Left ventricle myocardium superior (tissue), 1 donor: ENCODE results near the gene POGZ. TPM values are rescaled to one million over a fixed set of nuclear protein-coding genes. Genes with fewer than 3 reads are reported as not detected.
"Not testable (repeated sequence)": the region's sequence is repeated elsewhere in the genome, so short reads cannot be mapped to it uniquely, and the experiment has no call there.

ENCODE experiments used
- ATAC-seq: fragments of 200-7000 bp; cut with Tn5 transposase; one replicate; pipeline ENCODE4 v1.9.1; 2020; ENCODE audit warnings: mild to moderate bottlenecking, moderate library complexity
- DNase-seq: peaks from one replicate; pipeline ENCODE4 v3.0.0-alpha.2; 2020
- intact Hi-C: fragments of 100-400 bp; cut with micrococcal nuclease; formaldehyde crosslinking; loops from one replicate; pipeline ENCODE4 v1.11.0; 2022
- total RNA-seq: library from RNA; stranded (reverse); fragmentation: NEBNext Ultra II Directional; extraction: Animal tissue kit (Norgen Biotek cat#: 25700); gene quantifications from one replicate; pipeline ENCODE4 v1.2.1, GENCODE V29; 2021
- donor health status: DM: no; HTN: yes; CAD: no; lungs with severe emphysema.

The POGZ gene
- total RNA-seq, 1 donor from 2014 or later = 46.1 TPM

- DNase-seq = no peak
- intact Hi-C loops = loop anchor here (10.0 kb wide), 1 partner anchor 46 kb away; the partner anchor contains the start of gene RFX5
Measured at GRCh38 chr1:151391079-151391563, 68.2 kb downstream of the POGZ start.

DNA sequence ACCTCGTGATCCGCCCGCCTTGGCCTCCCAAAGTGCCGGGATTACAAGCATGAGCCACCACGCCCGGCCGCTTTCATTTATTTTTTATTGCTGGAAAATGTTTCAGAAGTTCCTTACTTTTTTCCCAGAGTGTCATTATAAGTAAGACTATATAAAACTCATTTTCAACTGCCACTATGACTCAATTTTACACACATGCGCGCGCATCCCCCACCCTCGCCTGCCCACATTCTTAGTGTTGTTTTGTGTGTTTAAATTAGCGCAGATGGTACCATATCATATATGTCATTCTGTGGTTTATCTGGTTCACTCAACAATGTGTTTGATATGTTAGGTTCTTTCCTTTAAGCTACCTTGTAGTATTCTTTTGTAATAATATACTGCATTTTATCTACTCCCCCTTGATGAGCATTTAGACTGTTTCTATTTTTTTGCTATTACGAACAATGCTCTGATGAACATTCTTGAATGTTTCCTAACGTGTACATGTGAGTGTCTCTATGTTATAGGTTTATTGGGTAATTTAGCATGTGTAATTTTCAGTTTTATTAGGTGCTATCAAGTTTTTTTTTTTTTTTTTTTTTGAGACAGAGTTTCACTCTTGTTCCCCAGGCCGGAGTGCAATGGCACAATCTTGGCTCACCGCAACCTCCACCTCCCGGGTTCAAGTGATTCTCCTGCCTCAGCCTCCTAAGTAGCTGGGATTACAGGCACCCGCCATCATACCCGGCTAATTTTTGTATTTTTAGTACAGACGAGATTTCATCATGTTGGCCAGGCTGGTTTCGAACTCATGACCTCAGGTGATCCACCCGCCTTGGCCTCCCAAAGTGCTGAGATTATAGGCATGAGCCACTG lies 68.8 kb downstream of the POGZ start:
- not testable (repeated sequence) for ATAC-seq, DNase-seq
- intact Hi-C loops = loop anchor here (10.0 kb wide), 1 partner anchor 46 kb away; the partner anchor contains the start of gene RFX5

More at GRCh38 chr1:151391079-151391563, 68.2 kb downstream of the POGZ start:
- no peak for ATAC-seq

- intact Hi-C loops = no loop called here
- ATAC-seq (no peak), DNase-seq (no peak)
Measured at GRCh38 chr1:151386002-151386401, 73.3 kb downstream of the POGZ start.

DNA sequence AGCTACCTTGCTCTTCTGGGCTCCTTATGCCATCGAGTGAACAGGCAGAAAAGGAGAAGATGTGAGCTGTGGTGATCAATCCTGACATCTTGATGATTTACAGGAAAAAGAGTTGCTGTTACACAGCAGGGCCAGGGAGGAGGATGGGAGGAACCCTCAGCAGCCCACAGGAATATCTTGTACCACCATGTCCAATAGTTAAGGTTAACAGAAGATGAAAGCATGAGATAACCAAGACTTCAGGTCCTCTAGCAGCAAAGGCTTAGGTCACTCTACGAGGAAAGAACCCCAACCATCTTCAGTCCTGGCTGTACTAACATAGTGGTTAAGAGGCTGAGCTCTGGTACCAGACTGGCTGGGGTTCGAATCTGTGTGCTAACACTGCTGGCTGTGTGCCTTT lies 74.7 kb downstream of the POGZ start:
- ATAC-seq (no peak), DNase-seq (no peak)
- intact Hi-C loops = no loop called here

DNA sequence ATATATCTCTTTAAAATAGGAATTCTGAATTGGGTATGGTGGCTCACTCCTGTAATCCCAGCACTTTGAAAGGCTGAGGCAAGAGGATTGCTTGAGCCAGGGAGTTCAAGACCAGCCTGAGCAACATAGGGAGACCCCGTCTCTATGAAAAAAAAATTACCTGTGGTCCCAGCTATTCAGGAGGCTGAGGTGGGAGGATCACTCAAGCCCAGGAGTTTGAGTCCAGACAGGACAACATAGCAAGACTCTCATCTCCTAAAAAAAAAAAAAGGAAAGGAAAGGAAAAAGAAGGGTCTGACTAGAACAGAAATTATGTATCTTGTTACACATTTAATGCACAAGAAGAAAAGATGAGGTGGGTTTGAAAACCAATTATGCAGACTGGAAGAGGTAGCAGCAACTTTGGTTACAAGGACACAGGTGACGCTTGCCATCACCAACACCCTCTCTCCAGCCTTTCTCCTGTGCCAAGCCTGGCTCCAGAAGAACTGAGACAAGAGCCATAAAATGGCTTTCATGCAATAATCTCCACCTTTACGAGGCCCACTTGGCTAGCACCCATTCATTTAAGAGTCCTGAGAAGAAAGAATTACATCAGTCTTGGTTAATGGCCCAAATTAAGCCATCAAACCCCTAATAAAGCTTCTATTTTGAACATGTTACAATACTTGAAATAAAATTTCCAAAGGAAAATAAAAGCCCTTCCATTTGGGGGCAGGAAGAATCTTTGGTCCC lies 82.0 kb downstream of the POGZ start:
- intact Hi-C loops = no loop called here
- DNase-seq = no peak
- ATAC-seq = no peak

DNA sequence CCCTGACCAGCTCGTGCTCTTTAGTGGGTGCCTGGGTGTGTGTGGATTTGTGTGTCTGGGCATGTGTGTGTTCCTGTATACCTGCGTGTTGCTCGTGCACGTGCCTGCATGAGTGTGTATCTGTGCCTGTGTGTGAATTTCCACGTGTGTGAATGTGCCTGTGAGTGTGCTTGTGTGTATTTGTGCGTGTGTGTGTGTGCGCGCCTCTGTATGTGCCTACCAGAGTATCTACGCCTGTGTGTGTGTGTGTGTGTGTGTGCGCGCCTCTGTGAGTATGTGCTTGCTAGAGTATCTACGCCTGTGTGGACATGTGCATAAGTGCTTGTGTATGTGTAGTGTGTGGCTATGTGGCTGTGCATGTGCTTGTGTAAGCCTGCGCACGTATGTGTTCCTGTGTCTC lies 86.1 kb downstream of the POGZ start:
- DNase-seq = no peak
- ATAC-seq = no peak
- intact Hi-C loops = no loop called here

GRCh38 chr1:151372058-151372934 lies 87.0 kb downstream of the POGZ start, which contains the start of gene SELENBP1:
Gene SELENBP1, minus strand, starts transcription at chr1:151372705. Its CDS starts 64 bp downstream, at chr1:151372641.
- intact Hi-C loops = no loop called here
- ATAC-seq = peak; percentile 90
- peak; percentile 88 for DNase-seq

- peak; percentile 83 for DNase-seq
- peak; percentile 58 for ATAC-seq
- intact Hi-C loops = no loop called here
Measured at GRCh38 chr1:151371370-151372057, 87.8 kb downstream of the POGZ start.

DNA sequence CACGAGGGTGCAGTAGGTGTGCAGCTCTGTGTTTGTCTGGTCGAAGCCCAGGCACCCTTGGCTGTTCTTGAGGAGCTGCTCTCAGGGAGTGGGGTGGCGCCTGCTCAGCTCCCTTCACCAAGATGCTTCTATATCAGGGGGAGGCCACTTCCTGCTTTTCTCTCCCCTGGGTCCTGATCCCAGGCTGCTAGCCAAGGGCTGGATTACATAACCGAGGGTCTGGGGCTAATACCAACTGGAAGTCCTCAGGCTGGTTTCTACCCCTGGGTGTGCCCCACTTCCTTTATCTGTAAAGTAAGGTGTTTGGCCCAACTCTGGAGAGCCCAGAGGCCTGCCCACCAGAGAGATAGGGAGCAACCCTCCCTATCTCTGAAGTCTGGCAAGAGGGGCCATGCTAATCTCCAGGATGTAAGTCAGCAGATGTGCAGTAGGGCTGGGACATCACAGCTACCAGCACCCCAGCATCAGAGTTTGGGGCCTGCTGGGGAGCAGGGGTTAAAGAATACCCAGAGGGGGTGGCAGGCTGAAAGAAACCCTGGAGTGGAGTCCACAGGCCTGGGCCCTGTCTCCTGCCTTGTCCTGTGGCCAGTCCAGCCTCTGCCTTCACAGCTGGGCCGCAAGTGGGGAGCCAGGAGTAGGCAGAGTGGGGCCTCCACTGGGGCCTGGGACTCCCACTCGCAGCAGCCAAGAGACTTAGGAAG lies 88.9 kb downstream of the POGZ start:
- ATAC-seq = peak; percentile 33
- intact Hi-C loops = no loop called here
- peak; percentile 78 for DNase-seq

DNA sequence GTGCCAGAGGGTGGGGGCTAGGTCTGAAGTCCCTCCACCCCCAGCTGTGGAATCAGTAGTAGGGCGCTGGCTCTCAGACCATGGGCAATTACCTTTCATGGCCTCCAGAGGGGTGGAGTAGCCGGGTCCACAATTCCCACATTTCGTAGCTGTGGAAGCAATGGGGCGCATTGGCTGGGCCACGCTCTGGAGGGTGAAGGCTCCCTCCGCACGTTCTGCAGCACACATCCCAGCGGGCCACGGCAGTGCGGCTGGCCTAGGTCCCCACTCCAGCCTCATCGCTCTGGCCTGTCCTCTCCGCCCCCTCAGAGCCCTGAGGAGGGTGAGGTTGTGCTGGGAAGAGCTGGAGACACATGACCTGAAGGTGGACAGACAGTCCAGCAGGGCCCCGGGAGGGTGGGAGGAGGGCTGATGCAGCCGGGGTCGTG lies 89.7 kb downstream of the POGZ start:
- ATAC-seq (no peak), DNase-seq (peak; percentile 30)
- intact Hi-C loops = no loop called here

- DNase-seq = no peak
- ATAC-seq = no peak
- intact Hi-C loops = no loop called here
Measured at GRCh38 chr1:151369302-151369610, 90.0 kb downstream of the POGZ start.

DNA sequence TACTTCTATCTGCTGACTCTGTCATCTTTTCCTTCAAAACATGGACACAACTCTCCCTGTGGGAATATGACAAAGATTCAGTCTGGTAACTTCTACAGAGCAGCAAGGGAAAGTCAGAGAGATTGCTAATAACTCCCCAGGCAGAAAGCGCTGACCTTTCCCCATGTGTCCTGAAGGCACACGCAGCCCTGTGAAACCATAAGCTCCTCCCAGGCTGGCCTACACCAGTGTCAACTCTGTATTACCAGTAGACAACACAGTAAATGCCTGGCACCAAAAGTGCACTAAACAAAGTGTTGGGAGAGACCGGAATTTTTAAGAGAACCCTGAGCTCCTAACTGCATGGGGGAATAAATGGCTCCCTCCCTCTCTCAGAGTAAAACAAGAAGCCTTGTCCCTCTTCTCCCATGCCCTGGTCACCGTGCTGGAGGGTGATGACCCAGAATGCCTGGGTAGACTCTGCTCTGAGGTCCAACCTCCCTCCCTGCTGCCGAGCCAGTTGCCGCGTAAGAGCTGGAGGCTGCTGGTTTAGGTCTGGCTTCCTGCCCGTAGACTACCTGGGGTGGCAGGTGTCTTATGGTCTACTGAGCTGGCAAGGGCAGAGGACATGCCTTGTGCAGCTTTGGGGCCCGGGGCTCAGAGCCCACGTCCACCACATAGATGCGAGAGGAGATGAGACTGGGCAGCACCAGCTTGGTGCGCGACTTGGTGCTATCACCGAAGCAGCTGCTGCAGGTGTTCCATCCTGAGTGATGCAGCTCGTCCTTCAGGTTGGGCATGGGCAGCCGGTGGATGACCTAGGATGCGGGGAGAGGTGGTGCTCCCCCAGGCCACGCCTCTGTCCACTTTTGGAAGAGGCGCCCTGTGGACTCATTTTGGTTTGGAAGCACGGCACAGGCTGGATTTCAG lies 90.6 kb downstream of the POGZ start:
- no peak for ATAC-seq
- no peak for DNase-seq
- intact Hi-C loops = no loop called here

- ATAC-seq = peak; percentile 12
- DNase-seq = peak; percentile 53
- intact Hi-C loops = no loop called here
Measured at GRCh38 chr1:151367658-151368392, 91.5 kb downstream of the POGZ start.

DNA sequence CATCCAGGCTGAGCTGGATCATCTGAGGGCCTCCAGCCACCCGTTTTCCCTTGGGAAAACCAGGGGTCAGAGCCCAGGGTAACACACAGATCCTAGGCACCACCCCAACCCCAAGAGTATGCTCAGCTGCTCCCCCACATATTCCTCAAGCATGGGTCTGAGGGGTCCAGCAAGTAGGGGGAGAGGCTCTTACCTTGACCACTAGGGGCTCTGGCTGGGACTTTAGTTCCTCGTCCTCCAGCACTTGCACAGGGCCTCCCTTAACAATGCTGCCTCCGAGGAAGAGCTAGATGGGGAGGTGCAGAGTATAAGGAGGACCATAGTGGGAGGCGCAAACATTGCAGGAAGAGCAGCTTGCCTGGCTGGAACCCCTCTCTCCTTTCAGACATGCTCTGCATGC lies 94.3 kb downstream of the POGZ start:
- ATAC-seq (no peak), DNase-seq (no peak)
- intact Hi-C loops = no loop called here

DNA sequence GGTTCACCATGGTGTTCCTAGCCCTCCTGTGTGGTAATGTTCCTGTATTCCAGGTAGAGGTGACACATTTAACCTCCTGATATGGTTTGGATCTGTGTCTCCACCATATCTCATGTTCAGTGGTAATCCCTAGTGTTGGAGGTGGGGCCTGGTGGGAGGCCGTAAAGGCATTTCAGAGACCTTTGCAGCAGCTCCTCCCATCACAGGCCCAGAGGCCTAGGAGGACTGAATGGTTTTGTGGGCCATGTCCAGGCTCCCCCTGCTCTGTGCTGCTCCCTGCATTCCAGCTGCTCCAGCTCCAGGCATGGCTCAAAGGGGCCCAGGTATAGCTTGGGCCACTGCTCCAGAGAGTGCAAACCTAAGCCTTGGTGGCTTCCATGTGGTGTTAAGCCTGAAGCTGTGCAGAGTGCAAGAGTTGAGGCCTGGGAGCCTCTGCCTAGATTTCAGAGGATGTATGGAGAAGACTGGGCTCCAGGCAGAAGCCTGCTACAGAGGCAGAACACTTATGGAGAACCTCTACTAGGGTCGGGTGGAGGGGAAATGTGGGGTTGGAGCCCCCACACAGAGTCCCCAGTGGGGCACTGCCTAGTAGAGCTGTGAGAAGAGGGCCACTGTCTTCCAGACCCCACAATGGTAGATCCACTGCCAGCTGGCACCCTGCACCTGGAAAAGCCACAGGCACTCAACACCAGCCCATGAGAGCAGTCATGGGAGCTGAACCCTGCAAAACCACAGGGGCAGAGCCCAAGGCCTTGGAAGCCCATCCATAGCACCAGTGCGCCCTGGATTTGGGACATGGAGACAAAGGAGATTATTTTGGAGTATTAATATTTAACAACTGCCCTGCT lies 96.8 kb downstream of the POGZ start:
- ATAC-seq (no peak), DNase-seq (no peak)
- intact Hi-C loops = no loop called here

- DNase-seq = no peak
- ATAC-seq = no peak
- intact Hi-C loops = no loop called here
Measured at GRCh38 chr1:151361883-151362282, 97.4 kb downstream of the POGZ start.
